Stimulated activated memory B cell treated with anti-CD40 and anti-IgM and Interleukin-4, amounts not matched to agents 10 μg/mL and 1 μg/mL and 100 μg/mL, for 72 hours (primary cell): Measurements from ENCODE around the gene FAM13C.

Experiments used
- ATAC-seq: fragments of 150-1000 bp; cut with Tn5 transposase; 2 replicates; pipeline ENCODE4 v1.10.0; 2021
- H3K27ac Mint-ChIP-seq: one replicate; pipeline ENCODE4 v1.8.0; 2022; ENCODE audit warnings: mild to moderate bottlenecking, mixed read lengths
- H3K27me3 Mint-ChIP-seq: one replicate; pipeline ENCODE4 v1.8.0; 2022; ENCODE audit warnings: mixed read lengths
- H3K36me3 Mint-ChIP-seq: one replicate; pipeline ENCODE4 v1.8.0; 2022; ENCODE audit warnings: mixed read lengths
- H3K4me1 Mint-ChIP-seq: one replicate; pipeline ENCODE4 v1.8.0; 2022; ENCODE audit warnings: mixed read lengths
- H3K4me3 Mint-ChIP-seq: one replicate; pipeline ENCODE4 v1.8.0; 2022; ENCODE audit warnings: mild to moderate bottlenecking, moderate library complexity, mixed read lengths
- H3K9me3 Mint-ChIP-seq: one replicate; pipeline ENCODE4 v1.8.0; 2022; ENCODE audit warnings: mixed read lengths

The FAM13C gene

DNA sequence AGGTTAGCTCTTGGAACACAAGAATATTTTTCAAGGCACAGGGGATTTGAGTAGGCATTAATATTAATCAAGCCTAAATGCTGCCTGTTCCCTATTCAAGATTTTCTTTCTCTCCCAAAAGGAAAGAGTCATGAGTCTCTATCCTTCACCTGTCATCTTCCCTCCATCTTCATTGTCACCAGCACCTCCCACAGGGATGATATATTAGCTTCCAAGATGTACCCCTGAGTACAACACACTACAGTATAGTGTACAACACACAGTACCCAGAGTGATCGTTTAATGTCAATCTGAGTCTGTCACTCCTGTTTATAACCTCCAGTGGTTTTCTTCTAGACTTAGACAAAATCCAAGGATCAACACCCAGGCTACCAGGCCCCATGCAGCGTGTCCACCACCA is 50.1 kb downstream of the FAM13C start:
- no peak overlapping the region for H3K27ac Mint-ChIP-seq
- no peak overlapping the region for H3K4me3 Mint-ChIP-seq
- ATAC-seq: no peak
- H3K4me1 Mint-ChIP-seq: no peaks in the 10 kb centered on the region
- no peaks in the 10 kb centered on the region for H3K36me3 Mint-ChIP-seq
- H3K9me3 Mint-ChIP-seq: peaks cover 8% of the 10 kb centered on the region
- H3K27me3 Mint-ChIP-seq: no peaks in the 10 kb centered on the region

DNA sequence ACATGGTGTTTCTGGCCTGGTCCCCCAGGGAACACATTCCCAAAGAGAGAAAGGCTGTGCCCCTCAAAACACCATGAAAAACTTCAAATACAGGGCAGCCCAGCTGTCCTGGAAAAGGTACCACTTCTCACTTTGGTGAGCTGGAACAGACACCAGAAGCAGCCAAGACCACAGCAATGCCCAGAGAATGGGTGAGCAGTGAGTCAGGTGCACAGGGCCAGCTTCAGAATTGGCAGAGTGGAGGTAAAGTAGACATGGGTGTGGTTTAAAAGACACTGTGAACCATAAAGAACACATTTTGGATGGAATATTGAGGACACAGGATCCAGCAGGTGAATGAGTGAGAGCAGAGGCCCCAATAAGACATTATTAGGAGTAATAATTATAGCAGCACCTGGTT is 51.3 kb downstream of the FAM13C start:
- Mint-ChIP-seq H3K27me3 (no peaks in the 10 kb centered on the region), H3K9me3 (peaks cover 8% of the 10 kb centered on the region), H3K4me1 (no peaks in the 10 kb centered on the region), H3K27ac (no peak overlapping the region), H3K4me3 (no peak overlapping the region), H3K36me3 (no peaks in the 10 kb centered on the region)
- ATAC-seq: no peak

DNA sequence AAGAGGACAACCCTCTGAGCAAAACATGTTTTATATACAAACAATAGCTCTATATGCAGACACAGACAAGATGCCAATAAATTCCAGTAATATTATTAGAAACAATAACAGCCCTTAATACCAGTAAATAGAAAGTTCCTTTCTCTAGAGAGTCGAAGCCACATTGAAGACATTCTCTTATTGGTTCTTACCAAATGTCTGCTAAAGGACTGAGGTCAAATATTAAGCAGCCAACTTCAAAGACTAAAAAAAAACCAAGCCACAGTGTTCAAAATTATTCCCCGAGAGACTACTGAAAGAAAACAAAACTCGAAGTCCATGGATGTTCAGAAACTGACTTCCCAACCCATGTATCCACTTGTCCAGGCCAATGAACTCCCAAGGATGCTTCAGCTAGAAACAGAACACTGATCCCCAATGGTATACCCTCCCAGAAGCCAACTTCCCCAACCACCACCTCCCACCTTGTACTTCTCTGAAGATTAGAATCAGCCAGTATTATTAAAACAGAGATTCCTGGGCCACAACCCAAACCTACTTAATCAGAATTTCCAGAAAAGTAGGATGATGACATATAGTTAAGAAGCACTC is 51.9 kb downstream of the FAM13C start:
- no peaks in the 10 kb centered on the region for H3K4me1 Mint-ChIP-seq

DNA sequence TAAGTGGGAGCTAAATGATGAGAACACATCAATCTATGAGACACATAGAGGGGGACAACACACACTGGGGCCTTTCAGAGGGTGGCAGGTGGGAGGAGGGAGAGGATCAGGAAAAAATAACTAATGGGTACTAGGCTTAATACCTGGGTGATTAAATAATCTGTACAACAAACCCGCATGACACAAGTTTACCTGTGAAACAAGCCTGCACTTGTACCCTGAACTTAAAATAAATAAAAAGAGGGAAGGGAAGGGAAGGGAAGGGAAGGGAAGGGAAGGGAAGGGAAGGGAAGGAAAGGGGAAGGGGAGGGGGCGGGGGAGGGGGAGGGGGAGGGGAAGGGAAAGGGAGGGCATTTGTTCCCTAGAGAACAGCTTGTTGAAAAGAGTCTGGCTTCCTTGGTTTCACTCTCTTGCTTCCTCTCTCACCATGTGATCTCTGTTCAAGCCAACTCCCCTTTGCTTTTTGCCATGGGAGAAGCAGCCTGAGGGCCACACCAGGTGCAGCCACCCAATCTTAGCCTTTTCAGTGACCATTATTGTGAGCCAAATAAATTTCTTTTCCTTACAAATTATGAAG is 57.7 kb downstream of the FAM13C start:
- Mint-ChIP-seq H3K4me1 (no peaks in the 10 kb centered on the region), H3K27ac (no peak overlapping the region), H3K4me3 (no peak overlapping the region), H3K9me3 (peaks cover 8% of the 10 kb centered on the region), H3K27me3 (no peaks in the 10 kb centered on the region), H3K36me3 (no peaks in the 10 kb centered on the region)
- no peak for ATAC-seq

More for the DNA sequence above, 51.9 kb downstream of the FAM13C start:
- Mint-ChIP-seq H3K36me3 (no peaks in the 10 kb centered on the region), H3K9me3 (peaks cover 8% of the 10 kb centered on the region), H3K27me3 (no peaks in the 10 kb centered on the region), H3K27ac (no peak overlapping the region), H3K4me3 (no peak overlapping the region)
- no peak for ATAC-seq

DNA sequence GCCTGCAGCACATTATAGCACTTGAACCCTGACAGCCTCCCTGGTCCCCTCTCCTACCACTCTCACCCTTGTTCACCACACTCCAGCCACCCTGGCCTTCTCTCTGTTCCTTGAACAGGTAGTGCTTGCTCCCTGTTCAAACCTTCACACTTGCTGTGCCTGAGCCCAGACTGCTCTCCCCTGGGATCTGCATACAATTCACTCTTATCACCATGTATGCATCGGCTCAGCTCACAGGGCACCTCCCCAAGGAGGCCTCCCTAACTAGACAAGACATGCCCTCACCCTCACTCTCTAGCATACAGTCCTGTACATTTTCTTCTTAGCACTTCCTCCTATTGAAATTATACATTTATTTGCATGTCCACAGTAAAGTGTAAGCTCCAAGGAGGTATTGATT is 59.3 kb downstream of the FAM13C start:
- no peak overlapping the region for H3K4me3 Mint-ChIP-seq
- no peaks in the 10 kb centered on the region for H3K4me1 Mint-ChIP-seq
- no peak for ATAC-seq
- H3K9me3 Mint-ChIP-seq: peaks cover under 1% of the 10 kb centered on the region
- no peak overlapping the region for H3K27ac Mint-ChIP-seq
- no peaks in the 10 kb centered on the region for H3K27me3 Mint-ChIP-seq
- no peaks in the 10 kb centered on the region for H3K36me3 Mint-ChIP-seq

DNA sequence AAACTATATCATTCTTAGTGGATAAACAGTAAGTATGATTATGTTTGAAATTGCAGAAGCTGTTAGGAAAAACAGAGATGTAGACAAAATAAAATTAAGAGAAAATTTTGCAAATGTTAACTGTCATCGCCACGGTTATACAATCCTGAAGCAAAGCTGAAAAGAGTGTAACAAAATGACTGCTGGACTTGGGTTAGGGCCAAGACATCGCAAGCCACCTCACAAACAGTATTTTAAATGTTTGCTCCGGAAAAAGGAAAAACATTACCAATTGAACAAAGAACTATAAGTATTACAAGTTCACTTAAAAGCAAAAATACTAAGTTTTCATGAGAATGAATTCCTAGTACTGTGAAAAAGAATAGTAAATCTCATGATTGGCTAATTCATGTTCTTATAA is 60.0 kb downstream of the FAM13C start:
- Mint-ChIP-seq H3K4me1 (no peaks in the 10 kb centered on the region), H3K27ac (no peak overlapping the region), H3K36me3 (no peaks in the 10 kb centered on the region), H3K4me3 (no peak overlapping the region), H3K27me3 (no peaks in the 10 kb centered on the region), H3K9me3 (no peaks in the 10 kb centered on the region)
- ATAC-seq: no peak

DNA sequence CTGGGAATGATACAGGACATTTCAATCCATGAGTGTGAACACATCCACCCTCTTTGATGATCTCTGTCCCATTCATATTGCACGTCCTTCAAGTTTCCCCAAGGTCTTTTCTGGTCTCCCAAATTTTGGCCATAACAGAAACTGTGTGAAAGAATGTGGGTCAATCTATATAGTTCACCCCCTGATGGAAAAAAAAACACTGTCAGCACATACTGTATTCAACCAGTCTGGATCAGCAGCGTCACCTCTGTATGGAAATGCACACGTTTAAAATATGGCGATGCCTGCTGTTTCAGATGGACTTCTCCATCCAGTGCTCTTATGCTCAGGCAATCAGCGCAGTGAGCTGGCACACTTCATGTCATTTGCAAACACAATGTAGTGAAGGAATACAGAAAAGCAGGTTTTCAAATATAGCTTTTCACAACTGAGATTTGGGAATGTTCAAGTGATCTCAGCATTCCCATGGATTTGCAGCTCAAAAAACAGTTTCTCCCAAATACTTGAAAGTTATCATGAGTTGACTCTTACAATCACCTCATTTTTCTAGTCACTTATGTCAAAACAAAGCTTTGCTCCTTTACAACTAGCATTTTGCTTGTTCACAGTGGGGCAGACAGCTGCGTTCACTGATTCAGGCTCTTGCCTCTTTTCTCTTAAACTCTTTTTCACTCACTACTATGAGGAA is 61.1 kb downstream of the FAM13C start:
- no peak overlapping the region for H3K4me3 Mint-ChIP-seq

DNA sequence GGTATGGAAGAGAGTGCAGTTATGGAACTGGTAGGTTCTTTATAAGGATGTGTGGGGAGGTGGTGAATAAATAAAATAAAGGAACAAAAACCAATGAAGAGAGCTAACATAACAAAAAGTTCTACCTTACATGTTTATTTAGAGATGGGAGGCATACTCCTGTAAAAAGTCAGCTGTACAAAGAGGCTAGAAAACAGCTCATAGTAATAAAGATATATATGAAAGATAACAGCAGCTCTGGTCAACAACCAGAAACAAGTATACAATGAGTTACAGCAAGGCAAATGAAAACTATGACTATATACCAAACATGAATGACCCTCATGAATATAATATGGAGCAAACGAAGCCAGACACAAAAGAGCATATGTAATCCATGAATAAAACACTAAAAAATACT is 62.0 kb downstream of the FAM13C start:
- H3K4me1 Mint-ChIP-seq: no peaks in the 10 kb centered on the region
- no peaks in the 10 kb centered on the region for H3K27me3 Mint-ChIP-seq
- no peak overlapping the region for H3K4me3 Mint-ChIP-seq
- H3K36me3 Mint-ChIP-seq: no peaks in the 10 kb centered on the region
- no peaks in the 10 kb centered on the region for H3K9me3 Mint-ChIP-seq
- ATAC-seq: no peak
- H3K27ac Mint-ChIP-seq: no peak overlapping the region

More for the DNA sequence above, 61.1 kb downstream of the FAM13C start:
- Mint-ChIP-seq H3K9me3 (no peaks in the 10 kb centered on the region), H3K27ac (no peak overlapping the region), H3K27me3 (no peaks in the 10 kb centered on the region), H3K4me1 (no peaks in the 10 kb centered on the region), H3K36me3 (no peaks in the 10 kb centered on the region)
- peak; percentile 16 for ATAC-seq

DNA sequence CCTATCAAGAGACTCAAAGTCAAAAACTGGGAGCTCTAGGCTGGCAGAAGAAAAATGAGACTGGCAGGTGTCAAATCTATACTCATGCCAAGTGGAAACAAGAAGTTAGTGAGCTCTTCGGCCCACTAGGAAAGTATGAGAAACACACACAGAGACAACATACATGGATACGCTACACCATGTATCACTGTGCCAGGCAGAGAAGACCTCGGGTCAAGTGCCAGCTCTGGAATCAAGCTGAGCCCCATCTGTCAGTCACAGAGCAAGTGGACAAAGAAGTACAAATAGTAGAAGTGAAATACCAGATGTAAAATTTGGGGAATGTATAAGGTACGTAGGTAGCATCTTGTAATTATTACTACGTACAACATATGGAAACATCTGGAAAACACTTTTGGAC is 62.4 kb downstream of the FAM13C start:
- Mint-ChIP-seq H3K4me3 (no peak overlapping the region), H3K27me3 (no peaks in the 10 kb centered on the region), H3K27ac (no peak overlapping the region), H3K4me1 (no peaks in the 10 kb centered on the region), H3K36me3 (no peaks in the 10 kb centered on the region), H3K9me3 (no peaks in the 10 kb centered on the region)
- no peak for ATAC-seq

DNA sequence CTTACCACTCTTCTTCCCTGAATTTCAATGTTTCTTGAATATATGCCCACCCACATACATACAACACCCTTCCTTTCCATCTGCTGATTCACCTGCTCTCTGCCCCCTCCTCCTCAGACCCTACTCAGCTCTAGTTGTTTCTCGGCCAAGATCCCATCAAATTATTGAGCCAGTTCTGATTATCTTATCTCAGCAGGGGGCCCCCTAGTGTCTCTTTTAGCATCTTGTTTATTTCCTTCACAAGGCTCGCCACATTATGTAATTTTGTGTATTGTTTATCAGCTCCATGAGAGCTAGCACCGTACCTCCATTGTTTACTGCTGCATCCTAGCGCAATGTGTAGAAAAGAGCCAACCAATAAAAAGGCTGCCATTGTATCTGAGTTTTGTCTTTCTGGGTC is 71.9 kb downstream of the FAM13C start:
- Mint-ChIP-seq H3K4me1 (no peaks in the 10 kb centered on the region), H3K9me3 (peaks cover 3% of the 10 kb centered on the region), H3K27me3 (no peaks in the 10 kb centered on the region), H3K4me3 (no peak overlapping the region), H3K27ac (no peak overlapping the region), H3K36me3 (no peaks in the 10 kb centered on the region)
- ATAC-seq: no peak

DNA sequence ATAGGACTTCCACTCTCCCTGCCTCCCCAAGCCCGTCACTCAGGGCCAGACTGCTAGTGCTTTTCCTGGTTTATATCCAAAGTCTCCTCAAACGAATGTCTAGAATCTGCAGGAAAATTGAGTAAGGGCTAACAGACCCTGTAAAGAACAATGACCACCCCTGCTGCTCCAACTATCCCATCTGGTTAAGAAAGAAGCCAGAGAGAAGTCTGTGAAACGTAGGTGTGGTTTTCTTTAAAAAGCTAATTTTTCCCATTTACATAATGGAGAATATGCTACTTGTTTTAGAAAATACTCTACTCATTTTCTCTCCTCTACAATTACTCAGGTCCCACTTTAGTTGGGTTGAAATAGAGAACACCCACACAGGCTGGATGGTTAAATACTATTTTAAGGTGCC is 72.5 kb downstream of the FAM13C start:
- peaks cover 3% of the 10 kb centered on the region for H3K9me3 Mint-ChIP-seq
- no peaks in the 10 kb centered on the region for H3K27me3 Mint-ChIP-seq
- no peak for ATAC-seq
- no peaks in the 10 kb centered on the region for H3K4me1 Mint-ChIP-seq
- H3K36me3 Mint-ChIP-seq: no peaks in the 10 kb centered on the region
- H3K4me3 Mint-ChIP-seq: no peak overlapping the region
- H3K27ac Mint-ChIP-seq: no peak overlapping the region

DNA sequence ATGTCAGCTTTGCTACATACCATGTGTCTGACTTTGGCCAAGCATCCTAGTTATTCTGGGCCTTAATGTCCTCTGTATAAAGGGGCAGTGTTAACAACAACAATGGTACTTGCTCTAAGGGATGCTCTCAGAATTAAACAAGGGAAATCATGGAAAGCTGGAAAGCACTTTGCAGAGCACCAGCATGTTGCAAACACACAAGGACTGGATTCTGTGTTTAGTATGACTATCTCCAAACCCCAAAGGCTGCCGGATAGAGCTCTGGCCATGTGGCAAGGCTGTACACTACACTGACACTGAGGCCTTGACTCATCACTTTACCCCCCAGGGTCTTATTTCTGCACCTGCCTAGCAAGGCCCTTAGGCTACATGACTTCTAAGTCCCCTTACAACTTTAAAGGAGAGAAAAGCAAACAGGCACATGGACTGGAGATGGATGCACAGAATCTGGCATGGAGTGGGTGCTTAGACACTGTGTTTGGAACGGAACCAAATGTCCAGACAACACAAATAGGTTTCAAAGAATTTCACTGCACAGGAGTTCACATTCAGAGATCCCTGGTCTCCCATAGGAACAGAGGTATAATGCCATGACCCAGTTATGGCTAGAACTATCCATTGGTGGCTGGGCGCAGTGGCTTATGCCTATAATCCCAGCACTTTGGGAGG is 74.6 kb downstream of the FAM13C start:
- ATAC-seq: no peak
- Mint-ChIP-seq H3K27ac (no peak overlapping the region), H3K36me3 (no peaks in the 10 kb centered on the region), H3K4me3 (no peak overlapping the region), H3K9me3 (peaks cover 8% of the 10 kb centered on the region), H3K27me3 (no peaks in the 10 kb centered on the region), H3K4me1 (no peaks in the 10 kb centered on the region)

DNA sequence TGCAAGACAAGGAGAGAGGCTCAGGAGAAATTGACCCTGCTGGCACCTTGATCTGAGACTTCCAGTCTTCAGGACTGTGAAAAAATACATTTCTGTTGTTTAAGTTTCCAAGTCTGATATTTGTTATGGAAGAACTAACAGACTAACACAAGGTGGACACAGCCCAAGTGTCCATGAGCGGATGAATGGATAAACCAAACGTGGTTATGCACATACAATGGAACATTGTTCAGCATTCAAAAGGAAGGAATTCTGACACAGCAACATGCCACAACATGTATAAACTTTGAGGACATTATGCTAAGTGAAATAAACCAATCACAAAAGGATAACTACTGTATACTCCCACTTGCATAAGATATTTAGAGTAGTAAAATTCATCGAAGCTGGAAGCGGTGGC is 76.5 kb downstream of the FAM13C start:
- Mint-ChIP-seq H3K36me3 (no peaks in the 10 kb centered on the region), H3K9me3 (peaks cover 8% of the 10 kb centered on the region), H3K27ac (no peak overlapping the region), H3K4me1 (no peaks in the 10 kb centered on the region), H3K4me3 (no peak overlapping the region), H3K27me3 (no peaks in the 10 kb centered on the region)
- ATAC-seq: no peak

DNA sequence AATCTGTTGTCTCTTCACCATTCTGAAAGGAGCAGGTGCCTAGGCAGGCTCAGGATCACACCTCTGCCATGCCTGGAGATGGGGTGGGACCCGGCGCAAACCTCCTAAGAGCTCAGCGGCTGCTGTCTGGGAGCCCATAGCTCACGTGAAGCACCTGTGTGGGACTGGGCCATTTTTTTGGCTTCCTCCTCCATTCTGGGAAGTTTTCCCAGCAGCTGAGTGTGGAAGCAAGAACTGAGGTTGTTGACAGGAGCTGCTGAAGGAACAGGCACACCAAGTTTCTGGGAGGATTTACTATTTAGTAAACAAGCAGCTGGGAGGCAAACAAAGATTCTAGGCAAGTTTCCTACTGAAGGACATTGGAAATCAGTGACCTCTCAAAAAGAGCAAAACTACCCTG is 77.3 kb downstream of the FAM13C start:
- ATAC-seq: no peak
- no peaks in the 10 kb centered on the region for H3K27me3 Mint-ChIP-seq
- no peak overlapping the region for H3K4me3 Mint-ChIP-seq
- H3K4me1 Mint-ChIP-seq: no peaks in the 10 kb centered on the region
- no peaks in the 10 kb centered on the region for H3K36me3 Mint-ChIP-seq
- no peak overlapping the region for H3K27ac Mint-ChIP-seq
- H3K9me3 Mint-ChIP-seq: peaks cover 6% of the 10 kb centered on the region

DNA sequence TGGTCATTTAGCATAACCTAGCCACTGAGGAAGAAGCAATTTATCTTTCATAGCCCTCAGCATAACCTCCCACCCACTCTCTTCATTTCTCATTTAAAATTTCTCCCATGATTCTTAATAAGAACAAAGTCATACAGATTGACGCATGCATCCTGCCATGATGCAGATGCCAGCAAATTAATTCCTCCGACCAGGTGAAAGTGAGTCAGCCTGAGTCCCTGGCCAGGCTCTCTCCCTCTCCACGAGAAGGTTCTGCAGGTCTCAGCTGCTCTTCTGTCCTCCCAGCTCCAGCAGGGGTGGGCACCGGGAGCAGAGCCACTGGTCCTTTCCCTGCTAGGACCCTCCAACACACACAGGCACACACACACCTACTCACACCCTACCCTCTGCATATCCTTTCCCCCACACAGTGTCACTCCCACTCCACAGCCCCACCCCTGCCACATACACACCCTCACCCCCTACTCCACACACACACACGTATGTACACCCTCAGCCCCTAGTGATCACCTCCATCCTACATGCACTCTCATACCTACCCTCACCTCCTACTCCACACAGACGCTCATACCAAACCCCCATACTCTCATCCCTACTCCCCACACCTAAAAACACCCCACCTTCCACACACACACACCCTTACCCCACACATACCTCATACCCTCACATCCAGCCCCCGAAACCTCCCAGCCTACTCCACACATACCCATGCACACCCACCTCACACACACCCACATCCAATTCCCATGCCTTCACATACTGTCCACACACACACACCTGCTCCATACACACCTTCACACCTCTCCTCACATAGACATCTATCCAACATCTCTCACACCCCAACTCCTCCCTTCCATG is 78.0 kb downstream of the FAM13C start:
- ATAC-seq: peak; percentile 34

More for the DNA sequence above, 78.0 kb downstream of the FAM13C start:
- H3K4me1 Mint-ChIP-seq: no peaks in the 10 kb centered on the region
- H3K27ac Mint-ChIP-seq: no peak overlapping the region
- no peaks in the 10 kb centered on the region for H3K36me3 Mint-ChIP-seq
- H3K27me3 Mint-ChIP-seq: no peaks in the 10 kb centered on the region
- no peak overlapping the region for H3K4me3 Mint-ChIP-seq
- H3K9me3 Mint-ChIP-seq: peaks cover 6% of the 10 kb centered on the region
